ENCODE data around the gene KDM2B. TPM values are rescaled to one million over a fixed set of nuclear protein-coding genes. Genes with fewer than 3 reads are reported as not detected.

The KDM2B gene
- polyA plus RNA-seq, 2 of the 4 experiments (the other 2 are of a cell fraction): 10.4 to 18.4 TPM

- Histone ChIP-seq H3K4me1 (no peaks in the 10 kb centered on the region), H3K4me3 (no peak overlapping the region), H3K9me3 (no peaks in the 10 kb centered on the region), H3K4me2 (no peak overlapping the region), H3K27ac (no peak overlapping the region)
- no peak for DNase-seq (ENCODE audit: low read depth in 1 of 2, low spot score in 1 of 2)
- CTCF ChIA-PET: interaction anchor here (0.9 to 1.3 kb wide), 3 partner anchors 24 to 83 kb away, joined by 3 to 5 read pairs (median 3); no protein-coding TSS in a partner anchor
- ATAC-seq: no peak
- FAIRE-seq: no peak
- TF ChIP-seq JUN (IDR thresholded peaks at IDR 0.05): no peak
- no peak for TF ChIP-seq ESRRA (IDR thresholded peaks at IDR 0.05; ENCODE audit: borderline replicate concordance, low read length)
- no peak for TF ChIP-seq CBX2 (IDR thresholded peaks at IDR 0.05; ENCODE audit: borderline replicate concordance, low read depth)
- TF ChIP-seq GATA3 (IDR thresholded peaks at IDR 0.05; ENCODE audit: borderline replicate concordance): no peak
- no peak for TF ChIP-seq NFE2L2 (conservative IDR thresholded peaks at IDR 0.05; ENCODE audit: low read length)
- TF ChIP-seq EHMT2 (IDR thresholded peaks at IDR 0.05; ENCODE audit: low read depth): no peak
- TF ChIP-seq POLR2A (IDR thresholded peaks at IDR 0.05; ENCODE audit: low read length): no peak
- TF ChIP-seq RARB (CRISPR knock-in tag; IDR thresholded peaks at IDR 0.05): no peak
- no peak for TF ChIP-seq USF2 (IDR thresholded peaks at IDR 0.05)
- POLR2A ChIA-PET: interaction anchor here (1.8 kb wide), 1 partner anchor 18 kb away, joined by 6 read pairs; the partner anchor contains the start of gene RNF34
- 94% methylated on average over 6 of the region's 6 CpGs for WGBS (ENCODE audit: missing lambda C conversion rate)
Measured at GRCh38 chr12:121417847-121418246, 163.0 kb downstream of the KDM2B start.

GRCh38 chr12:121413917-121414316, 166.9 kb downstream of the KDM2B start:
- Histone ChIP-seq H3K4me3 (no peak overlapping the region), H3K4me1 (no peaks in the 10 kb centered on the region), H3K27ac (no peak overlapping the region), H3K9me3 (no peaks in the 10 kb centered on the region), H3K4me2 (no peak overlapping the region)
- ChIA-PET POLR2A (interaction anchor here (2.0 kb wide), 1 partner anchor 13 kb away, joined by 5 read pairs; the partner anchor contains the start of gene RNF34), CTCF (interaction anchor here (1.6 to 3.1 kb wide), 2 partner anchors 9 to 29 kb away, joined by 4 to 12 read pairs; no protein-coding TSS in a partner anchor)
- DNase-seq (ENCODE audit: low read depth in 1 of 2, low spot score in 1 of 2) (no peak), FAIRE-seq (no peak), ATAC-seq (no peak)
- TF ChIP-seq POLR2AphosphoS2 (conservative IDR thresholded peaks at IDR 0.05; ENCODE audit: low read length) (no peak), RAD21 (conservative IDR thresholded peaks at IDR 0.05 in 1 of 2, IDR thresholded peaks at IDR 0.05 in 1 of 2) (no peak), ATOH8 (CRISPR knock-in tag; IDR thresholded peaks at IDR 0.05; ENCODE audit: low read depth) (no peak), RNF2 (IDR thresholded peaks at IDR 0.05; ENCODE audit: borderline replicate concordance, low read depth) (no peak), ZSCAN20 (CRISPR knock-in tag; IDR thresholded peaks at IDR 0.05) (no peak), CBX2 (IDR thresholded peaks at IDR 0.05; ENCODE audit: borderline replicate concordance, low read depth) (no peak), MAX (IDR thresholded peaks at IDR 0.05) (no peak), CTCF (IDR thresholded peaks at IDR 0.05) (no peak), NR3C1 (IDR thresholded peaks at IDR 0.05) (no peak), SREBF2 (IDR thresholded peaks at IDR 0.05) (no peak), CEBPB (IDR thresholded peaks at IDR 0.05) (no peak)
- WGBS (ENCODE audit: missing lambda C conversion rate): 85% methylated on average over 1 of the region's 1 CpG

- H3K27ac ChIP-seq: no peak overlapping the region
- ATAC-seq (no peak), FAIRE-seq (no peak), DNase-seq (ENCODE audit: low read depth in 1 of 2, low spot score in 1 of 2) (no peak)
- peaks cover 14% of the 10 kb centered on the region for H3K4me1 ChIP-seq
- no peak overlapping the region for H3K4me3 ChIP-seq
- CTCF ChIA-PET: interaction anchor here (1.3 to 2.0 kb wide), 2 partner anchors 20 to 70 kb away, joined by 4 read pairs; no protein-coding TSS in a partner anchor
- 95% methylated on average over 2 of the region's 2 CpGs for WGBS (ENCODE audit: missing lambda C conversion rate)
- POLR2A ChIA-PET: interaction anchor here (0.7 kb wide), 1 partner anchor 8 kb away, joined by 4 read pairs; no protein-coding TSS in a partner anchor
- H3K4me2 ChIP-seq: no peak overlapping the region
- no peaks in the 10 kb centered on the region for H3K9me3 ChIP-seq
- TF ChIP-seq POLR2A (IDR thresholded peaks at IDR 0.05; ENCODE audit: low read length) (no peak), JUN (IDR thresholded peaks at IDR 0.05) (no peak), ELK1 (IDR thresholded peaks at IDR 0.05; ENCODE audit: low read depth, low read length) (no peak), CEBPB (IDR thresholded peaks at IDR 0.05) (no peak), MAFK (IDR thresholded peaks at IDR 0.05; ENCODE audit: partially characterized antibody) (no peak), RAD21 (conservative IDR thresholded peaks at IDR 0.05 in 1 of 2, IDR thresholded peaks at IDR 0.05 in 1 of 2) (no peak), FOXS1 (CRISPR knock-in tag; IDR thresholded peaks at IDR 0.05) (no peak), JUNB (IDR thresholded peaks at IDR 0.05) (no peak), ZNF302 (CRISPR knock-in tag; IDR thresholded peaks at IDR 0.05) (no peak), BCL3 (IDR thresholded peaks at IDR 0.05) (no peak), SREBF2 (IDR thresholded peaks at IDR 0.05) (no peak), FOSB (CRISPR knock-in tag; IDR thresholded peaks at IDR 0.05) (no peak)
Measured at GRCh38 chr12:121405211-121405610, 175.6 kb downstream of the KDM2B start.
